CD4-positive, alpha-beta memory T cell (primary cell): Measurements from ENCODE around the gene FBLN2. TPM values are rescaled to one million over a fixed set of nuclear protein-coding genes. Genes with fewer than 3 reads are reported as not detected.

Experiments used
- CTCF ChIA-PET: fragments of 350-600 bp; sonication (Branson Sonifier 250); formaldehyde crosslinking; loops from one replicate; lab custom pipeline; 2021; ENCODE audit warnings: inconsistent platforms; ENCODE audit not compliant: partially characterized antibody; lab: Charles Lee
- POLR2A ChIA-PET: fragments of 350-600 bp; sonication (Branson Sonifier 250); formaldehyde crosslinking; loops from one replicate; lab custom pipeline; 2021; ENCODE audit not compliant: partially characterized antibody; lab: Charles Lee
- DNase-seq, 5 donors: peaks; one replicate each; pipeline versions ENCODE4 v3.0.0 to v3.0.0-alpha.2; 2020 to 2022; ENCODE audit warnings: mixed read lengths in 1 of 5
- H3K27ac ChIP-seq: one replicate; pipeline ENCODE4 v1.7.0; 2013; ENCODE audit warnings: low read depth, low read length
- H3K27me3 ChIP-seq: 2 replicates; pipeline ENCODE4 v1.7.0; 2013; ENCODE audit warnings: mild to moderate bottlenecking, low read length, moderate library complexity; ENCODE audit not compliant: insufficient read depth
- H3K36me3 ChIP-seq: 2 replicates; pipeline ENCODE4 v1.7.0; 2013; ENCODE audit warnings: mild to moderate bottlenecking, low read length, moderate library complexity; ENCODE audit not compliant: insufficient read depth
- H3K4me1 ChIP-seq: 2 replicates; pipeline ENCODE4 v1.7.0; 2013; ENCODE audit warnings: mild to moderate bottlenecking, low read length, moderate library complexity; ENCODE audit not compliant: insufficient read depth
- H3K4me3 ChIP-seq, 2 donors: one replicate each; pipeline ENCODE4 v1.7.0; 2013; ENCODE audit warnings: low read length in 2 of 2, mild to moderate bottlenecking in 1 of 2
- H3K9me3 ChIP-seq, 2 donors: one replicate each; pipeline ENCODE4 v1.7.0; 2013; ENCODE audit warnings: low read length in 2 of 2, control low read depth in 1 of 2; ENCODE audit not compliant: control insufficient read depth in 1 of 2
- H3K27ac Mint-ChIP-seq, 7 donors: one replicate each; pipeline ENCODE4 v1.8.0; 2020 to 2021; ENCODE audit warnings: mixed read lengths in 7 of 7, mild to moderate bottlenecking in 6 of 7, inconsistent platforms in 3 of 7, moderate library complexity in 3 of 7
- H3K27me3 Mint-ChIP-seq, 2 donors: one replicate each; pipeline ENCODE4 v1.8.0; 2020 to 2021; ENCODE audit warnings: mixed read lengths in 2 of 2
- H3K36me3 Mint-ChIP-seq, 2 donors: one replicate each; pipeline ENCODE4 v1.8.0; 2020 to 2021; ENCODE audit warnings: mixed read lengths in 2 of 2, inconsistent platforms in 1 of 2, mild to moderate bottlenecking in 1 of 2
- H3K4me1 Mint-ChIP-seq, 4 donors: one replicate each; pipeline ENCODE4 v1.8.0; 2020 to 2021; ENCODE audit warnings: mixed read lengths in 4 of 4, mild to moderate bottlenecking in 1 of 4
- H3K4me3 Mint-ChIP-seq, 8 donors: one replicate each; pipeline ENCODE4 v1.8.0; 2020 to 2021; ENCODE audit warnings: mixed read lengths in 8 of 8, mild to moderate bottlenecking in 7 of 8, moderate library complexity in 6 of 8, inconsistent platforms in 3 of 8
- H3K9me3 Mint-ChIP-seq, 8 donors: one replicate each; pipeline ENCODE4 v1.8.0; 2020 to 2021; ENCODE audit warnings: mixed read lengths in 8 of 8, mild to moderate bottlenecking in 5 of 8, inconsistent platforms in 3 of 8, moderate library complexity in 1 of 8
- intact Hi-C: fragments of 100-400 bp; cut with micrococcal nuclease; formaldehyde crosslinking; loops from one replicate; pipeline ENCODE4 v1.15.1; 2023
- polyA plus RNA-seq, 2 donors: library from polyadenylated mRNA; unstranded; fragments of 300-500 nt; fragmentation: Illumina TruSeq; gene quantifications; one replicate each; pipeline ENCODE4 v1.2.3, GENCODE V29; 2021
- total RNA-seq, 2 experiments: library from RNA; stranded (reverse); gene quantifications; one replicate each; pipeline ENCODE4 v1.2.3, GENCODE V29; 2021

Gene FBLN2
- total and polyA plus RNA-seq, 4 experiments from 2014 or later, result not detected

DNA sequence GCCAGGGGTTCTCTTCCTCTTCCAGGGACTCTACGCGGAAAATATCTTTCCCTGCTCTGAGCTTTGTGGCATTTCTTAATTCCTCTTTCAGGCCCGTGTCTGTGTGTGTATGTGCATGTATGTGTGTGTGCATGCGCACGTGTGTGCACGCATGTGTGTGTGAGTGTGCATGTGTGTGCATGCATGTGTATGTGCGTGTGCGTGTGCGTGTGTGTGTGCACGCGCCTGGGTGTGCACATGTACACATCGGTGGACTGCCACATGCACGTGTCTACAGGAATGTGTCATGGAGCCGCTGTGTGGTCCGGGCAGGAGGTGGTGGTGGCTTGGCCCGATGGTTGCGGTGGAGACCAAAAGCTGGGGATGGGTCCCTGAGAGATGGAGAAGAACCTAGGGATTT lies 133.0 kb downstream of the FBLN2 start:
- Histone ChIP-seq H3K4me3 (no peak overlapping the region), H3K4me1 (no peaks in the 10 kb centered on the region), H3K36me3 (no peaks in the 10 kb centered on the region), H3K27ac (no peak overlapping the region), H3K9me3 (no peaks in the 10 kb centered on the region), H3K27me3 (peaks cover 4% of the 10 kb centered on the region)
- no peaks in the 10 kb centered on the region for H3K4me1 Mint-ChIP-seq
- CTCF ChIA-PET, result interaction anchor here (0.9 to 1.1 kb wide), 2 partner anchors 10 to 203 kb away, joined by 3 read pairs; no protein-coding TSS in a partner anchor
- POLR2A ChIA-PET, result no interaction called here
- no peak overlapping the region for H3K27ac Mint-ChIP-seq
- H3K9me3 Mint-ChIP-seq, result peaks cover 0 to 2% (median 0%) of the 10 kb centered on the region in 8 donors
- peaks cover 1 to 6% of the 10 kb centered on the region in 2 donors for H3K27me3 Mint-ChIP-seq
- DNase-seq, result no peak
- intact Hi-C loops, result no loop called here
- H3K36me3 Mint-ChIP-seq, result no peaks in the 10 kb centered on the region
- no peak overlapping the region for H3K4me3 Mint-ChIP-seq

DNA sequence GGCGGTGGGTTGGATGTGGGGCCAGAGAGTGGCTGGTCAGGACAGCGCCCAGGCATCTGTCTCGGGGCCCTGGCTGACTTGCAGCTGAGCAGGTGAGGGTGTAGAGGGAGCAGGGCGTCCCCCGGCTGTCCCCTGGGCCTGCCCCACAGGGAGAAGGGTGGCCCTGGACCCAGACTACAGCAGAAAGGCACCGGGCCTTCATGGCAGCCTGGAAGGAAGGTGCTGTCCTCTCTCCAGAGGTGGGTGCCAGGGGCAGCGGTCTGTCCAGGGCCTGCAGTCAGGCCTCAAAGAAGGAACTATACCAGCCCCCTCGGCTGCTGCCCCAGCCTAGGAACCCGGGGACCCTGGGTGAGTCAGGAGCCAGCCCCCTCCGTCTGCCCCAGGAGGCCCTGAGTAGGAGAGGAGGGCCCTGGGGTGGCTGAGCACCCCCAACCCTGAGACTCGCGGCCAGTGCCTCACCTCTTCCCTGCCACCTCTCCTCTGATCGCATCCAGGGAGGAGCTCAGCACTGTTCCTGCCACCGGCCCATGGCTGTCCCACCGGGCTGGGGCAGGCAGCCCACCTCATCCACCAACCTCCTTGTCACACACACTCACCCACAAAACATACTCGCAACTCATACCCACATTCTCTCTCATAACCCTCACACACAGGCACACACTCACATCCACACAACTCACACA lies 133.5 kb downstream of the FBLN2 start:
- Histone ChIP-seq H3K36me3 (no peaks in the 10 kb centered on the region), H3K4me3 (no peak overlapping the region), H3K4me1 (no peaks in the 10 kb centered on the region), H3K9me3 (no peaks in the 10 kb centered on the region), H3K27ac (no peak overlapping the region), H3K27me3 (peaks cover 2% of the 10 kb centered on the region)
- DNase-seq, result no peak
- Mint-ChIP-seq H3K27me3 (peaks cover 1 to 3% of the 10 kb centered on the region in 2 donors), H3K27ac (peak overlapping the region in 1 of 7 donors; percentile 94), H3K9me3 (peaks cover 0 to 2% (median 0%) of the 10 kb centered on the region in 8 donors), H3K4me3 (no peak overlapping the region), H3K36me3 (no peaks in the 10 kb centered on the region), H3K4me1 (no peaks in the 10 kb centered on the region)
- intact Hi-C loops, result no loop called here
- POLR2A ChIA-PET, result no interaction called here
- CTCF ChIA-PET, result interaction anchor here (0.9 to 1.1 kb wide), 2 partner anchors 11 to 202 kb away, joined by 3 read pairs; no protein-coding TSS in a partner anchor

DNA sequence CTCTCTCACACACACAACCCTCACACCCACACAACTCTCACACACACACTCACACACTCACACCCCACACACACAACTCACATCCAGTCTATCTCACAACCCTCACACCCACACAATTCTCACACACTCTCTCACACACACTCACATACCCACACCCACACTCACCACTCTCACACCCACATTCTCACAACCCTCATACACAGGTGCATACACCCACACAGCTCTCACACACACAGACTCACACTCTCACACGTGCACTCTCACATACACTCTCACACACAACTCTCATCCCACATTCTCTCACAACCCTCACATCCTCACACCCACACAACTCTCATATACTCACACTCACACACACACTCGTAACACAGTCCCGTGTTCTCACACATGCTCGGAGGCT lies 134.4 kb downstream of the FBLN2 start:
- H3K27me3 ChIP-seq, result no peaks in the 10 kb centered on the region
- Mint-ChIP-seq H3K4me1 (no peaks in the 10 kb centered on the region), H3K27ac (peak overlapping the region in 2 of 7 donors; percentile 11 to 48), H3K4me3 (peak overlapping the region in 1 of 8 donors; percentile 21), H3K27me3 (peaks cover 1 to 3% of the 10 kb centered on the region in 2 donors), H3K9me3 (peaks cover 0 to 2% (median 0%) of the 10 kb centered on the region in 8 donors), H3K36me3 (no peaks in the 10 kb centered on the region)
- ChIA-PET POLR2A (no interaction called here), CTCF (no interaction called here)
- no peaks in the 10 kb centered on the region for H3K36me3 ChIP-seq
- no peaks in the 10 kb centered on the region for H3K9me3 ChIP-seq
- no peak overlapping the region for H3K4me3 ChIP-seq
- no peaks in the 10 kb centered on the region for H3K4me1 ChIP-seq
- intact Hi-C loops, result no loop called here
- no peak for DNase-seq
- H3K27ac ChIP-seq, result no peak overlapping the region

DNA sequence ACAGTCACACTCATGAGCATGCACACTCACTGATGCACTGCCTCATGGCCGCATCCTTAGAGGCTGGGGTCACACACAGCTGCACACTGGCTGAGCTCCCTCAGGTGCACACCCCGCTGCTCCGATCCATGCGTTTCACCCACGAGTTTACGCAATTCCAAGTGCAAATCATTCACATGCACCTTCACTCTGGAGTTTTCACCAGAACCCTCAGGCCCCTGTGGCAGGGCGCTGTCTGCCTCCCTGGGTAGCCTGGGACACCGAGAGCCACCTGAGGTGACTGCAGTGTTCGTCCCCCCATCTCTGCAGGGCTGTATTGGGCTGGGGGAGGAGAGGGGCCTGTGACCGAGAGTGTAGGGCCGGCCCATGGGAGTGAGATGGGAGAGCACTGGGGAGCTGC lies 134.8 kb downstream of the FBLN2 start:
- Histone ChIP-seq H3K4me3 (no peak overlapping the region), H3K4me1 (no peaks in the 10 kb centered on the region), H3K27ac (no peak overlapping the region), H3K27me3 (no peaks in the 10 kb centered on the region), H3K9me3 (no peaks in the 10 kb centered on the region), H3K36me3 (no peaks in the 10 kb centered on the region)
- Mint-ChIP-seq H3K27ac (peak overlapping the region in 1 of 7 donors; percentile 3), H3K4me3 (peak overlapping the region in 1 of 8 donors; percentile 21), H3K9me3 (peaks cover 0 to 2% (median 0%) of the 10 kb centered on the region in 8 donors), H3K4me1 (no peaks in the 10 kb centered on the region), H3K36me3 (no peaks in the 10 kb centered on the region), H3K27me3 (peaks cover 1 to 3% of the 10 kb centered on the region in 2 donors)
- POLR2A ChIA-PET, result no interaction called here
- CTCF ChIA-PET, result no interaction called here
- no peak for DNase-seq
- intact Hi-C loops, result no loop called here

DNA sequence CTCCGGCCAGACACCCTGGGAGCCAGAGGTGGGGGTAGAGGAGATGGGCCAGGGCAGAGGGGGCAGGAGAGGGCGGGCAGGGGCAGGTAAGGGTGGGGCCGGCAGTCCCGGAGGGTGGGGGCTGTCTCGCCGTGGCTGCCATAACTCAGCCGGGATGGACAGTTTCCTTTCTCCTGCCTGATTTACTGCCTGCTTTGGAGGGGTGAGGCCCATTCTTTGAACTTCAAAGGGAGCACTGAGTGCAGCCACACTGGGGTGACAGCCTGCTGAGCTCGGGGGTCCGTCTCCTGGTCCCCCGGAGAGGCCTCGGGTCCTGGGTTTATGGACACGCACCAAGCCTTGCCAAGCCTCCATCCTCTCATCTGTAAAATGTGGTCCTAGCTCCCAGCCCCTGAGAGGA lies 135.4 kb downstream of the FBLN2 start:
- Mint-ChIP-seq H3K36me3 (no peaks in the 10 kb centered on the region), H3K4me3 (no peak overlapping the region), H3K9me3 (peaks cover 0 to 2% (median 0%) of the 10 kb centered on the region in 8 donors), H3K27ac (no peak overlapping the region), H3K27me3 (peaks cover 1 to 3% of the 10 kb centered on the region in 2 donors), H3K4me1 (no peaks in the 10 kb centered on the region)
- H3K4me1 ChIP-seq, result no peaks in the 10 kb centered on the region
- no peak overlapping the region for H3K4me3 ChIP-seq
- no peaks in the 10 kb centered on the region for H3K9me3 ChIP-seq
- no peak overlapping the region for H3K27ac ChIP-seq
- POLR2A ChIA-PET, result no interaction called here
- no peaks in the 10 kb centered on the region for H3K27me3 ChIP-seq
- CTCF ChIA-PET, result no interaction called here
- intact Hi-C loops, result no loop called here
- H3K36me3 ChIP-seq, result no peaks in the 10 kb centered on the region
- no peak for DNase-seq

DNA sequence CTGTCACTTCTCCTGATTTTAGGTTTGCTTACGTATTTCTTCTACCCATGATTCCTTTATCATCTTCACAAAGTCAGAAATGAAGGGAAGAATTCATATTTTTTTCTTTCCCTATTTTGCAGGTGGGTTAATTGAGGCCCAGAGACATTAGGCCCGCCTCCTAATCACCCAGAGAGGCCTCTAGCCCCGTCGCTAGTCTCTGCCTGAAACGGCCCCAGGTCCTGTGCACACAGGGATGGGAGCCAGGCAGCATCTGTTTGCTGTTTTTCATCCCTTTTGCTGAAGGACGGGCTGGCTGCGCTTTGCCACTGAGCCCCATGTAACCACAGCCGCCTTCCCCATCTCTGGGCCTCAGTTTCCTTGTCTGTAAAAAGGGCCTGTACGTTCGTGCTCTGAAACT lies 135.9 kb downstream of the FBLN2 start:
- intact Hi-C loops, result no loop called here
- ChIA-PET POLR2A (no interaction called here), CTCF (interaction anchor here (1.2 kb wide), 1 partner anchor 196 kb away, joined by 4 read pairs; the partner anchor contains the start of gene WNT7A)
- Histone ChIP-seq H3K36me3 (no peaks in the 10 kb centered on the region), H3K9me3 (no peaks in the 10 kb centered on the region), H3K4me3 (no peak overlapping the region), H3K4me1 (no peaks in the 10 kb centered on the region), H3K27ac (no peak overlapping the region), H3K27me3 (no peaks in the 10 kb centered on the region)
- peaks cover 0 to 2% (median 0%) of the 10 kb centered on the region in 8 donors for H3K9me3 Mint-ChIP-seq
- no peak overlapping the region for H3K4me3 Mint-ChIP-seq
- DNase-seq, result no peak
- no peak overlapping the region for H3K27ac Mint-ChIP-seq
- H3K4me1 Mint-ChIP-seq, result no peaks in the 10 kb centered on the region
- H3K27me3 Mint-ChIP-seq, result peaks cover 1 to 3% of the 10 kb centered on the region in 2 donors
- H3K36me3 Mint-ChIP-seq, result no peaks in the 10 kb centered on the region

DNA sequence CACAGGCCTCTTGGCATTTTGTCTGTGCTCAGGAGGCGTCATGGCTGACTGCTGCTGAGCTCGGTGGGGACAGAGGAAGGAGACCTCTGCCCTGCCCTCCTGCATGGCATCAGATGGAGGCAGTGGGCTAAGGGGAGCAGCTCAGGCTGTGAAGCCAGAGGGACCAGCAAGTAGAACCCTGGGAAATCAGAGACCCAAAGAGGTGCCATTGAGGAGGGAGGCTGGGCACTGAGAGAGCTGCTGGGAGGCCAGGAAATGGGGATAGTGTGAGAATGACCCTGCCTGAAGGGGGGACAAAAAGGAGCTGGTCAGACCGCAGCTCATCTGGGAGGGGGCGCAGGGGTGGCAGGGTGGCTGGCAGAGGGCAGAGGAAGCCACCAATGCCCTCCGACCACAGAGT lies 136.8 kb downstream of the FBLN2 start:
- Mint-ChIP-seq H3K4me1 (no peaks in the 10 kb centered on the region), H3K27ac (peak overlapping the region in 1 of 7 donors; percentile 68)

More for the DNA sequence above, 136.8 kb downstream of the FBLN2 start:
- H3K4me3 Mint-ChIP-seq, result no peak overlapping the region
- Histone ChIP-seq H3K27me3 (no peaks in the 10 kb centered on the region), H3K4me3 (no peak overlapping the region), H3K9me3 (no peaks in the 10 kb centered on the region), H3K4me1 (no peaks in the 10 kb centered on the region), H3K36me3 (no peaks in the 10 kb centered on the region), H3K27ac (no peak overlapping the region)
- intact Hi-C loops, result no loop called here
- POLR2A ChIA-PET, result no interaction called here
- DNase-seq, result no peak
- peaks cover 4 to 7% of the 10 kb centered on the region in 2 donors for H3K27me3 Mint-ChIP-seq
- H3K9me3 Mint-ChIP-seq, result peaks cover 0 to 2% (median 0%) of the 10 kb centered on the region in 8 donors
- CTCF ChIA-PET, result interaction anchor here (1.2 kb wide), 1 partner anchor 195 kb away, joined by 4 read pairs; the partner anchor contains the start of gene WNT7A
- H3K36me3 Mint-ChIP-seq, result no peaks in the 10 kb centered on the region
